Measurements from ENCODE around the gene MXD4.

DNA sequence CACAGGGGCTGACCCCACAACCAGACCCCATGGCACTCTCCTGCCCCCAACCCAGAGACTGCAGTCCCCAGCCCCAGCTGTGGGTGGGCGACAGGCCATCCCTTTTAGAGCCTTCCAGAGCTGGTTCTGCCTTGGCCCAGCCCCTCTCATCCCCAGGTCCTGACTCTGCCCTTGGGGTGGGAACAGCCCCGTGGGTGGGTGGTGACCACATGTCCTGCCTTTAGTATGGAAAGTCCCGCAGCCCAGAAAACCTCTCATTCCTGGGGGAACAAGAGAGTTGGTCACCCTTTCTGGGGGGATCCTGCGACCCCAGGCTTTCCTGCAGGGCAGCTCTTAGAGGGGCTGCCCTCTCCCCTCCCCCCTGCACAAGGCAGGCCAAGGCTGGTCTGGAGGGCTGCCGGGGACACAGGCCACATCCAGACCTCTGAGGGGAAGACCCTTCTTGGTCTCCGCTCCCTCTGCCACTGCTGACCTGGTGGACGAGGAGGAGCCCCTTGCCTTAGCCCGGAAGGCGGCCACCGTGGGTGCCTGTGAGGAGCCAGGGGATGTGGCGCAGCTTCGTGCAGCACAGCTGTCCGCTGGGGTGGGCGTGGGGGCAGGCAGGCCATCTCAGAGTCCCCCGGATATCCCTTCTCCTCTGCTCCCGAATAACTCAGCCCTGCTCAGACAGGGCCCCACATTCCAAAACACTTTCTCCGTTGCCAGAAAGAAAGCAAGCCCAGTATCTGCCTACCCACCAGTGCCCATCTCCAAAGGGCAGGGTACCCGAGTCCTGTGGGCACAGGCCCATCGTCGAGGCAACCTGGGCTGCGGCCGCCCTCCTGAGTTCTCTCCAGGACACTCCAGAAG is 6.7 kb upstream of the MXD4 start:
- TF ChIP-seq, protein P1, sequence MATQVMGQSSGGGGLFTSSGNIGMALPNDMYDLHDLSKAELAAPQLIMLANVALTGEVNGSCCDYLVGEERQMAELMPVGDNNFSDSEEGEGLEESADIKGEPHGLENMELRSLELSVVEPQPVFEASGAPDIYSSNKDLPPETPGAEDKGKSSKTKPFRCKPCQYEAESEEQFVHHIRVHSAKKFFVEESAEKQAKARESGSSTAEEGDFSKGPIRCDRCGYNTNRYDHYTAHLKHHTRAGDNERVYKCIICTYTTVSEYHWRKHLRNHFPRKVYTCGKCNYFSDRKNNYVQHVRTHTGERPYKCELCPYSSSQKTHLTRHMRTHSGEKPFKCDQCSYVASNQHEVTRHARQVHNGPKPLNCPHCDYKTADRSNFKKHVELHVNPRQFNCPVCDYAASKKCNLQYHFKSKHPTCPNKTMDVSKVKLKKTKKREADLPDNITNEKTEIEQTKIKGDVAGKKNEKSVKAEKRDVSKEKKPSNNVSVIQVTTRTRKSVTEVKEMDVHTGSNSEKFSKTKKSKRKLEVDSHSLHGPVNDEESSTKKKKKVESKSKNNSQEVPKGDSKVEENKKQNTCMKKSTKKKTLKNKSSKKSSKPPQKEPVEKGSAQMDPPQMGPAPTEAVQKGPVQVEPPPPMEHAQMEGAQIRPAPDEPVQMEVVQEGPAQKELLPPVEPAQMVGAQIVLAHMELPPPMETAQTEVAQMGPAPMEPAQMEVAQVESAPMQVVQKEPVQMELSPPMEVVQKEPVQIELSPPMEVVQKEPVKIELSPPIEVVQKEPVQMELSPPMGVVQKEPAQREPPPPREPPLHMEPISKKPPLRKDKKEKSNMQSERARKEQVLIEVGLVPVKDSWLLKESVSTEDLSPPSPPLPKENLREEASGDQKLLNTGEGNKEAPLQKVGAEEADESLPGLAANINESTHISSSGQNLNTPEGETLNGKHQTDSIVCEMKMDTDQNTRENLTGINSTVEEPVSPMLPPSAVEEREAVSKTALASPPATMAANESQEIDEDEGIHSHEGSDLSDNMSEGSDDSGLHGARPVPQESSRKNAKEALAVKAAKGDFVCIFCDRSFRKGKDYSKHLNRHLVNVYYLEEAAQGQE (IDR thresholded peaks at IDR 0.05; ENCODE audit: insufficient read depth in 1 of 2, low read depth in 2 of 2, low read length in 2 of 2) = no peak
- no peak for TF ChIP-seq SIN3A (IDR thresholded peaks at IDR 0.05; ENCODE audit: borderline replicate concordance, insufficient read depth, low read length)
- TF ChIP-seq POLR2AphosphoS5 (IDR thresholded peaks at IDR 0.05; ENCODE audit: low read depth, low read length) = no peak
- no peak for TF ChIP-seq TAF1 (IDR thresholded peaks at IDR 0.05; ENCODE audit: borderline replicate concordance, insufficient read depth, low read length)
